Measurements from ENCODE around the gene CA11. TPM values are rescaled to one million over a fixed set of nuclear protein-coding genes. Genes with fewer than 3 reads are reported as not detected.
A peak's percentile ranks its signal among the peaks of the same experiment; 100 is the strongest.

Gene CA11
- total and polyA plus RNA-seq, 9 of the 15 experiments (the other 6 are each of a cell fraction or from before 2014, with no cell fraction given): 2.9 to 19.9 (median 8.3) TPM

DNA sequence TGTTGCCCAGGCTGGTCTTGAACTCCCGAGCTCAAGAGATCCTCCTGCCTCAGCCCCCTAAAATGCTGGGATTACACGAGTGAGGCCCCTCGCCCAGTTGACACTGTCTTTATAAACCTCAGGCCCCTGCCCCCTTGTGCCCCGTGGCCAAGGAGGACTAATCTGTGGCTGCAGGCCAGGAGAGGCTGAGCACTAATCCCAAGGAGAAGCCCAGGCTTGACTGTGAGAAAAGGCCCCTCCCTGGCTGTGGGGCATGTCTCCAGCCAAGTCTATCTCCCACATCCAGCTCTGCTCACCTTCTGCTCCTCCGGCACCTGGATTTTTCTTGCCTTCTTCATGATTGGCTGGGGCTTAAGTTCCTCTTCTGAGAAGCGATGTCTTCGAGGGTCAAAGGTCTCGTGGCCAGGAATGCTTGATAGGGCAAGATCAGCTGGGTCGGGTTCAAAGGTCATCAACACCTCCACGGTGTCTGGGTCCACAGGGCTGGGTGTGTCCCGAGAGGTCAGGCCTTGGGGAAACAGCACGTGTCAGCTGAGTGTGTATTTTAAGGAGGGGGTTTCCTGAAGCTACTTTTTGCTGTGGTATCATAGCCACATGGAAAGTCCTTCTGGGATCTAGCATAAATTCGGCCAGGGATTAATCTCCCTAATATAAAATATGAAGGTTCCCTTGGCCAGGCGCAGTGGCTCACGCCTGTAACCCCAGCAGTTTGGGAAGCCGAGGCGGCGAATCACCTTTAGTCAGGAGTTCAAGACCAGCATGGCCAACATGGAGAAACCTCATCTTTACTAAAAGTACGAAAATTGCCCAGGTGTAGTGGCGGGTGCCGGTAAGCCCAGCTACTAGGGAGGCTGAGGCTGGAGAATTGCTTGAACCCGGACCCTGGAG, 12.6 kb downstream of the CA11 start (continued):
- TF ChIP-seq, protein P1, sequence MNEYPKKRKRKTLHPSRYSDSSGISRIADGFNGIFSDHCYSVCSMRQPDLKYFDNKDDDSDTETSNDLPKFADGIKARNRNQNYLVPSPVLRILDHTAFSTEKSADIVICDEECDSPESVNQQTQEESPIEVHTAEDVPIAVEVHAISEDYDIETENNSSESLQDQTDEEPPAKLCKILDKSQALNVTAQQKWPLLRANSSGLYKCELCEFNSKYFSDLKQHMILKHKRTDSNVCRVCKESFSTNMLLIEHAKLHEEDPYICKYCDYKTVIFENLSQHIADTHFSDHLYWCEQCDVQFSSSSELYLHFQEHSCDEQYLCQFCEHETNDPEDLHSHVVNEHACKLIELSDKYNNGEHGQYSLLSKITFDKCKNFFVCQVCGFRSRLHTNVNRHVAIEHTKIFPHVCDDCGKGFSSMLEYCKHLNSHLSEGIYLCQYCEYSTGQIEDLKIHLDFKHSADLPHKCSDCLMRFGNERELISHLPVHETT (CRISPR knock-in tag; conservative IDR thresholded peaks at IDR 0.05 in 1 of 2, IDR thresholded peaks at IDR 0.05 in 1 of 2): no peak
- TF ChIP-seq, protein P2, sequence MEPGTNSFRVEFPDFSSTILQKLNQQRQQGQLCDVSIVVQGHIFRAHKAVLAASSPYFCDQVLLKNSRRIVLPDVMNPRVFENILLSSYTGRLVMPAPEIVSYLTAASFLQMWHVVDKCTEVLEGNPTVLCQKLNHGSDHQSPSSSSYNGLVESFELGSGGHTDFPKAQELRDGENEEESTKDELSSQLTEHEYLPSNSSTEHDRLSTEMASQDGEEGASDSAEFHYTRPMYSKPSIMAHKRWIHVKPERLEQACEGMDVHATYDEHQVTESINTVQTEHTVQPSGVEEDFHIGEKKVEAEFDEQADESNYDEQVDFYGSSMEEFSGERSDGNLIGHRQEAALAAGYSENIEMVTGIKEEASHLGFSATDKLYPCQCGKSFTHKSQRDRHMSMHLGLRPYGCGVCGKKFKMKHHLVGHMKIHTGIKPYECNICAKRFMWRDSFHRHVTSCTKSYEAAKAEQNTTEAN (CRISPR knock-in tag; IDR thresholded peaks at IDR 0.05): no peak
- TF ChIP-seq, protein P3, sequence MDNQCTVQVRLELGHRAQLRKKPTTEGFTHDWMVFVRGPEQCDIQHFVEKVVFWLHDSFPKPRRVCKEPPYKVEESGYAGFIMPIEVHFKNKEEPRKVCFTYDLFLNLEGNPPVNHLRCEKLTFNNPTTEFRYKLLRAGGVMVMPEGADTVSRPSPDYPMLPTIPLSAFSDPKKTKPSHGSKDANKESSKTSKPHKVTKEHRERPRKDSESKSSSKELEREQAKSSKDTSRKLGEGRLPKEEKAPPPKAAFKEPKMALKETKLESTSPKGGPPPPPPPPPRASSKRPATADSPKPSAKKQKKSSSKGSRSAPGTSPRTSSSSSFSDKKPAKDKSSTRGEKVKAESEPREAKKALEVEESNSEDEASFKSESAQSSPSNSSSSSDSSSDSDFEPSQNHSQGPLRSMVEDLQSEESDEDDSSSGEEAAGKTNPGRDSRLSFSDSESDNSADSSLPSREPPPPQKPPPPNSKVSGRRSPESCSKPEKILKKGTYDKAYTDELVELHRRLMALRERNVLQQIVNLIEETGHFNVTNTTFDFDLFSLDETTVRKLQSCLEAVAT (IDR thresholded peaks at IDR 0.05): no peak
- TF ChIP-seq HDAC2 (IDR thresholded peaks at IDR 0.05) (no peak), CTBP1 (IDR thresholded peaks at IDR 0.05; ENCODE audit: borderline replicate concordance) (peak; percentile 57), ZNF253 (CRISPR knock-in tag; conservative IDR thresholded peaks at IDR 0.05) (no peak), U2AF2 (optimal IDR thresholded peaks at IDR 0.05; ENCODE audit: low read depth, low read length) (no peak), KDM4B (IDR thresholded peaks at IDR 0.05; ENCODE audit: borderline replicate concordance in 2 of 2, low read depth in 1 of 2) (no peak)
- TF ChIP-seq, protein P4, sequence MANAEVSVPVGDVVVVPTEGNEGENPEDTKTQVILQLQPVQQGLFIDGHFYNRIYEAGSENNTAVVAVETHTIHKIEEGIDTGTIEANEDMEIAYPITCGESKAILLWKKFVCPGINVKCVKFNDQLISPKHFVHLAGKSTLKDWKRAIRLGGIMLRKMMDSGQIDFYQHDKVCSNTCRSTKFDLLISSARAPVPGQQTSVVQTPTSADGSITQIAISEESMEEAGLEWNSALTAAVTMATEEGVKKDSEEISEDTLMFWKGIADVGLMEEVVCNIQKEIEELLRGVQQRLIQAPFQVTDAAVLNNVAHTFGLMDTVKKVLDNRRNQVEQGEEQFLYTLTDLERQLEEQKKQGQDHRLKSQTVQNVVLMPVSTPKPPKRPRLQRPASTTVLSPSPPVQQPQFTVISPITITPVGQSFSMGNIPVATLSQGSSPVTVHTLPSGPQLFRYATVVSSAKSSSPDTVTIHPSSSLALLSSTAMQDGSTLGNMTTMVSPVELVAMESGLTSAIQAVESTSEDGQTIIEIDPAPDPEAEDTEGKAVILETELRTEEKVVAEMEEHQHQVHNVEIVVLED (CRISPR knock-in tag; IDR thresholded peaks at IDR 0.05): no peak
- TF ChIP-seq, protein P5, sequence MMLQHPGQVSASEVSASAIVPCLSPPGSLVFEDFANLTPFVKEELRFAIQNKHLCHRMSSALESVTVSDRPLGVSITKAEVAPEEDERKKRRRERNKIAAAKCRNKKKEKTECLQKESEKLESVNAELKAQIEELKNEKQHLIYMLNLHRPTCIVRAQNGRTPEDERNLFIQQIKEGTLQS (IDR thresholded peaks at IDR 0.05): no peak
- TF ChIP-seq, protein P5 (CRISPR knock-in tag; conservative IDR thresholded peaks at IDR 0.05): no peak
- TF ChIP-seq, protein P6, sequence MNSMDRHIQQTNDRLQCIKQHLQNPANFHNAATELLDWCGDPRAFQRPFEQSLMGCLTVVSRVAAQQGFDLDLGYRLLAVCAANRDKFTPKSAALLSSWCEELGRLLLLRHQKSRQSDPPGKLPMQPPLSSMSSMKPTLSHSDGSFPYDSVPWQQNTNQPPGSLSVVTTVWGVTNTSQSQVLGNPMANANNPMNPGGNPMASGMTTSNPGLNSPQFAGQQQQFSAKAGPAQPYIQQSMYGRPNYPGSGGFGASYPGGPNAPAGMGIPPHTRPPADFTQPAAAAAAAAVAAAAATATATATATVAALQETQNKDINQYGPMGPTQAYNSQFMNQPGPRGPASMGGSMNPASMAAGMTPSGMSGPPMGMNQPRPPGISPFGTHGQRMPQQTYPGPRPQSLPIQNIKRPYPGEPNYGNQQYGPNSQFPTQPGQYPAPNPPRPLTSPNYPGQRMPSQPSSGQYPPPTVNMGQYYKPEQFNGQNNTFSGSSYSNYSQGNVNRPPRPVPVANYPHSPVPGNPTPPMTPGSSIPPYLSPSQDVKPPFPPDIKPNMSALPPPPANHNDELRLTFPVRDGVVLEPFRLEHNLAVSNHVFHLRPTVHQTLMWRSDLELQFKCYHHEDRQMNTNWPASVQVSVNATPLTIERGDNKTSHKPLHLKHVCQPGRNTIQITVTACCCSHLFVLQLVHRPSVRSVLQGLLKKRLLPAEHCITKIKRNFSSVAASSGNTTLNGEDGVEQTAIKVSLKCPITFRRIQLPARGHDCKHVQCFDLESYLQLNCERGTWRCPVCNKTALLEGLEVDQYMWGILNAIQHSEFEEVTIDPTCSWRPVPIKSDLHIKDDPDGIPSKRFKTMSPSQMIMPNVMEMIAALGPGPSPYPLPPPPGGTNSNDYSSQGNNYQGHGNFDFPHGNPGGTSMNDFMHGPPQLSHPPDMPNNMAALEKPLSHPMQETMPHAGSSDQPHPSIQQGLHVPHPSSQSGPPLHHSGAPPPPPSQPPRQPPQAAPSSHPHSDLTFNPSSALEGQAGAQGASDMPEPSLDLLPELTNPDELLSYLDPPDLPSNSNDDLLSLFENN (IDR thresholded peaks at IDR 0.05; ENCODE audit: low read depth in 2 of 2, low read length in 2 of 2): no peak
- TF ChIP-seq, protein P7, sequence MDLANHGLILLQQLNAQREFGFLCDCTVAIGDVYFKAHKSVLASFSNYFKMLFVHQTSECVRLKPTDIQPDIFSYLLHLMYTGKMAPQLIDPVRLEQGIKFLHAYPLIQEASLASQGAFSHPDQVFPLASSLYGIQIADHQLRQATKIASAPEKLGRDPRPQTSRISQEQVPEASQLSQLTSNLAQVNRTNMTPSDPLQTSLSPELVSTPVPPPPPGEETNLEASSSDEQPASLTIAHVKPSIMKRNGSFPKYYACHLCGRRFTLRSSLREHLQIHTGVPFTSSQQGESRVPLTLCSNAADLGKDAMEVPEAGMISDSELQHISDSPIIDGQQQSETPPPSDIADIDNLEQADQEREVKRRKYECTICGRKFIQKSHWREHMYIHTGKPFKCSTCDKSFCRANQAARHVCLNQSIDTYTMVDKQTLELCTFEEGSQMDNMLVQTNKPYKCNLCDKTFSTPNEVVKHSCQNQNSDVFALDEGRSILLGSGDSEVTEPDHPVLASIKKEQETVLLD (IDR thresholded peaks at IDR 0.05): peak; percentile 68; the same call in 1 of the 2 replicates

All from K562 (cell line).